Activated CD8-positive, alpha-beta memory T cell treated with anti-CD3 and anti-CD28 coated beads for 4 hours (primary cell): ENCODE results near the gene PRKAR2B.
"Not testable (repeated sequence)": the region's sequence is repeated elsewhere in the genome, so short reads cannot be mapped to it uniquely, and the experiment has no call there.

Source experiments
- DNase-seq, 2 donors: peaks; one replicate each; pipeline ENCODE4 v3.0.0-alpha.2; 2020; ENCODE audit warnings: low read depth in 2 of 2

PRKAR2B gene

DNA sequence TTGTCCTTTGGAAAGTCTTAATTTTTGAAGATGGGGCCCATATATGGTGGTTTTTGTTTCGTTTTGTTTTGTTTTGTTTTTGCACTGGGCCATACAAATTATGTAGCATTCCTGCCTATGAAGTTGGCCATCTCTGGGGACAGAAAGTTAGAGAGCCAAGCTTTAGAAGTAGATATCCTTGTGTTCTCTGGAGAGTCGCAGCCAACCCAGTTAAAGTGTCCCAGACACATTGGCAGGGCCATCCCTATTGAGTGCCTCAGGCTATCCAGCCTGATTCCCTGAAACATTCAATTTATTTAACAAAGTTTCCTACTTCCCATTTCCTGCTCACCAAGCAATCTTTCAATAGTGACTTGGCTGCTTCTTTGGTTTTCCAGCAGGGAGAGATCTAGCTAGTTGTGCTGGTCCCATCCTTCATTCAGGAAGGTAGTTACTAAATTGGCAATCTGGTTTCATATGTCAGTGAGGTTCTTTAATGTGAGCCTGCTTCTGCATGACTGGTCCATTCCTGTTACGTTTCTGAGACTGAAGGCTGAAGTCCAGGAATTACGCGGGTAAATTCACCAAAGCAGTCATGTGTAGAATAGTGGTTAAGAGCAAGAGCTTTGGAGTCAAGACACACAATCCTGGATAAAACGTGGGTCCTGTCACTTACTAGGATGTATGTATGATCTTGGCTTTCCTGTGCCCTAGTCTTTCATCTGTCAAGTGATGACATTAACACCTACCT lies 75.0 kb downstream of the PRKAR2B start:
- DNase-seq, result no peak

GRCh38 chr7:107122486-107122911 lies 78.0 kb downstream of the PRKAR2B start:
- DNase-seq, result no peak

- no peak for DNase-seq
Measured at GRCh38 chr7:107123392-107123791, 78.9 kb downstream of the PRKAR2B start.

DNA sequence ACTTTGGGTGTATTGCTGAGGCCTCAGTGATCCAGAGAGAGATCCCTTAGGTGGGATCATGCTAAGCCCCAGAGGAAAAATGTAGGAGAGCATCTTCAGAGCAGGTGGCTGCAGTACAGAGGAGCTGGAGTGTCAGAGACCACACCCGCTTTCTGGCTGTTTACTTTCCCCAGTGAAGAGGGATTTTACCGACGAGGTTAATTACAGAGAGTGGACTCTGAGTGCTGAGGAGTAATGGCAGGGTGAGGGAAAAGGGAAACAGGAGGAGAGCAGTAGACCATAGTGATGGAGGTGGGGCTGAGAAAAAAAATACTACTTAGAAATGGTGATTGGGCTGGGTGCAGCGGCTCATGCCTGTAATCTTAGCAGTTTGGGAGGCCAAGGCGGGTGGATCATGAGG lies 81.0 kb downstream of the PRKAR2B start:
- no peak for DNase-seq

- no peak for DNase-seq
Measured at GRCh38 chr7:107128217-107128616, 83.7 kb downstream of the PRKAR2B start.

DNA sequence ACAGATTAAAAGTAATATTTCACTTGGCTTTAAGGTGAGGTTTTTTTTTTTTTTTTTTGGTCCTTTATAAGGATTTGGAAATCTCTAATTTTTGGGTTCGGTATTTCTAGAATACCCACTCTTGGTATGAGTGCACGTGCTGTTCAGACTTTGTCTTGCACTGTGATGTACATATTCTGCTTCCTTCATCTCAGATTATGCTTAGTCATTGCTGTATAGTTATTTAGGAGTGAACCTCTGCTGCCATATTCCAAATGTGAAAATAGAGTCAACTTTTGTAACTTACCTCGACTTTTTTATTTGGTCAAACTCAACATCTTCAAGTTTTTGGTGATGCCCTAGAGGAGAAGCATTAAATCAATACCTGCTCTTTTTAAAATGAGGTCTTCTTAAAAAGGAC lies 84.2 kb downstream of the PRKAR2B start:
- DNase-seq, result no peak

DNA sequence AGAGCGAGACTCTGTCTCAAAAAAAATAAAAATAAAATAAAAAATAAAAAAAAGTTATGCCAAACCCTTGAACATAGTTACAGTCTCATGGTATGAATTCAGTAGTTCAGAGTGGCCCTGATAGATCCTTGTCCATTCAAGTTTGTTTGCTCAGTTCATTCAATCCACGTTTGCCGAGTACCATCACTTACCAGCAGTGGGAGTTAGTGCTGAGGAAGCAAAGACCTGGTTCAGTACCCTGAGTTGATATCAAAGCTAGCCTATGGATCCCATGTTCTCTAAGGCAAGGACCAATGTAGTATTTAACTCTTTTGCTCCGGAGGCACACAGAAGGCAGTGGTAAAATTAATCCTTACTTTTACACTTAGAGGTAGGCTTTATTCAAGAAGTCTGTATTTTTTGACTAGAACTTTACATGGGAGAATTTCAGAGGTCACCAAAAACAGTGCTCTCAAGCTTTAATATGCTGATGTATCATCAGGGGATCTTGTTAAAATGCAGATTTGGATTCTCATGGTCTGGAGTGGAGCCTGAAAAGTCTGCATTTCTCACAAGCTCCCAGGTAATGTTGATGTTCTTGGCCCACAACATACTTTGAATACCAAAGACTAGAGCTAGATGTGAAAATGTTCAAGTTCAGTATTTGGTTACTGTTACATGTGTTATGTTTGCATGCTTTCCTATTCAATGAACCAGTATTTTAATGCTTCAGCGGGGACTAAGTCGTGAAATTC lies 86.1 kb downstream of the PRKAR2B start:
- DNase-seq, result no peak

- no peak for DNase-seq
Measured at GRCh38 chr7:107133396-107133795, 88.9 kb downstream of the PRKAR2B start.

GRCh38 chr7:107138696-107139420 lies 94.4 kb downstream of the PRKAR2B start:
- no peak for DNase-seq

GRCh38 chr7:107143875-107144274 lies 99.4 kb downstream of the PRKAR2B start:
- DNase-seq, result not testable (repeated sequence)

DNA sequence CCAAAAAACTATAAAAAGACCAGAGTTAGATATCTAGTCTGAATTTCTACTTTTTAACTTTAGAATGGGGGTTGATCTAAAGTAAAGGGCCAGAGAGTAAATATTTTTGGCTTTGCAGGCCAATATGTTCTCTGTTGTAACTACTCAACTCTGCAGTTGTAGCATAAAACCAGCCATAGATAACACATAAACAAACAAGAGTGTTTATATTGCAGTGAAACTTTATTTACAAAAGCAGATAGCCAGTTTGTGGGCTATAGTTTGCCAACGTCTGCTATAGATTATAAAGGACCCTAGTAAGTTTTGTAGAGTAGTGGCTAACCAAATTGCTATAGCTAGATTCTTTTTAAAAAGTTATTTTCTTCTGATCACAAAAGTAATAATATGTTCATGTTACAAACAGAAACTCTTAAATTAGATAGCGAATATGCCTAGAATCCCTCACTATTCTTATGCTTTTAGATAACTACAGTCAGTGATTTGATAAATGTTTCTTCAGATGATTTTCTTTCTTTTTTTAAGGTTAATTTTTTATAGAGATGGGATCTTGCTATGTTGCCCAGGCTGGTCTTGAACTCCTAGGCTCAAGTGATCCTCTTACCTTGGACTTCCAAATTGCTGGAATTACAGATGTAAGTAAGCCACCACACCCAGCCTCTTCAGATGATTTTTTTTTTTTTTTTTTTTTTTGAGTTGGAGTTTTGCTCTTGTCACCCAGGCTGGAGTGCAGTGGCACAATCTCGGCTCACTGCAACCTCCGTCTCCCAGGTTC lies 100.7 kb downstream of the PRKAR2B start:
- no peak for DNase-seq

- no peak for DNase-seq
Measured at GRCh38 chr7:107147464-107148393, 103.2 kb downstream of the PRKAR2B start.

- no peak for DNase-seq
Measured at GRCh38 chr7:107148721-107149120, 104.2 kb downstream of the PRKAR2B start.

- no peak for DNase-seq
Measured at GRCh38 chr7:107149863-107150262, 105.4 kb downstream of the PRKAR2B start.

GRCh38 chr7:107150375-107151073 lies 106.0 kb downstream of the PRKAR2B start:
- peak; percentile 50 to 53 for DNase-seq

DNA sequence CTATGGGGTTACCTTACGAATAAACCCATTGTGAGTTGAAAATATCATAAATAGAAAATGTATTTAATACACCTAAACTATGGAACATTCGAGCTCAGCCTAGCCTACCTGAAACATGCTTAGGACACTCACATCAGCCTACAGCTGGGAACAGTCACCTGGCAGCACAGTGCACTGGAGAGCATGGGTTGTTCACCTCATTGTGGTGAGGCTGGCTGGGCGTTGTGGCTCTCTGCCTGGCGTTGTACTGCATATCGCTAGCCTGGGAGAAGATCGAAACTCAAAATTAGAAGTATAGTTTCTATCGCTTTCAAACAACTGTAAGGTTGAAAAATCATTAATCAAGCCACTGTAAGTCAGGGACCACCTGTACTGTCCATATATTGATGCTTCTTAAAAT lies 107.0 kb downstream of the PRKAR2B start:
- no peak for DNase-seq

DNA sequence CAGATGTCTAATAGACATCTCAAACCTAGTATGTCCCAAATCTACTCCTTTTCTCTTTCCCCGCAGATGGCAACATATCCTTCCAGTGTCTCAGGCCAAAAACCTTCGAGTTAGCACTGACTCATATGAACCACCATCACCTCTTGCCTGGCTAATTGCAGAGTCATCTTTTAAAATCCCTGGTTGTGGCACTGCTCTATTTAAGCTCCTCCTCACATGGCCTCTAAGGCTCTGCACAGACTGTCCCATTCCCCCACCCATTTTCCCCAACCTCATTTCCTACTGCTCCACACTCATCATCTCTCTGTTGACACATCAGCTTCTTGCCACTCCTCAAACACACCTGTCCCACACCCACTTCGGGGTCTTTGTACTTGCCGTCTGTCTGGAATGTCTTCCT lies 107.5 kb downstream of the PRKAR2B start:
- DNase-seq, result no peak

GRCh38 chr7:107154826-107155225 lies 110.3 kb downstream of the PRKAR2B start:
- no peak for DNase-seq

DNA sequence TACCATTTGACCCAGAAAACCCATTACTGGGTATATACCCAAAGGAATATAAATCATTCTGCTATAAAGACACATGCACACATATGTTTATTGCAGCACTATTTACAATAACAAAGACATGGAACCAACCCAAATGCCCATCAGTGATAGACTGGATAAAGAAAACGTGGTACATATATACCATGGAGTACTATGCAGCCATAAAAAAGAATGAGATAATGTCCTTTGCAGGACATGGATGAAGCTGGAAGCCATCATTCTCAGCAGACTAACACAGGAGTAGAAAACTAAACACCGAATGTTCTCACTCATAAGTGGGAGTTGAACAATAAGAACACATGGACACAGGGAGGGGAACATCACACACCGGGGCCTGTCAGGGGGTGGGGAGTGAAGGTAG lies 111.2 kb downstream of the PRKAR2B start:
- DNase-seq, result not testable (repeated sequence)

- no peak for DNase-seq
Measured at GRCh38 chr7:107157091-107157490, 112.6 kb downstream of the PRKAR2B start.
